ENCODE data around the gene FRMPD2.
"Not testable (repeated sequence)": the region's sequence is repeated elsewhere in the genome, so short reads cannot be mapped to it uniquely, and the experiment has no call there.

The FRMPD2 gene

GRCh38 chr10:48227213-48227612 lies 47.3 kb downstream of the FRMPD2 start:
- TF ChIP-seq Cebpa-rat (IDR thresholded peaks at IDR 0.05): no peak
- Histone ChIP-seq H3K27me3 (0 out of 2 replicates have a peak, but pooled peaks cover under 1% of the 10 kb centered on the region), H3K36me3 (no peaks in the 10 kb centered on the region), H3K9ac (no peak overlapping the region), H3K27ac (no peak overlapping the region), H3K4me2 (no peak overlapping the region), H3K9me3 (no peaks in the 10 kb centered on the region), H3K4me1 (peaks cover 22% of the 10 kb centered on the region), H3K4me3 (no peak overlapping the region), H4K20me1 (peaks cover 8% of the 10 kb centered on the region; the same call in 1 of the 2 replicates)

DNA sequence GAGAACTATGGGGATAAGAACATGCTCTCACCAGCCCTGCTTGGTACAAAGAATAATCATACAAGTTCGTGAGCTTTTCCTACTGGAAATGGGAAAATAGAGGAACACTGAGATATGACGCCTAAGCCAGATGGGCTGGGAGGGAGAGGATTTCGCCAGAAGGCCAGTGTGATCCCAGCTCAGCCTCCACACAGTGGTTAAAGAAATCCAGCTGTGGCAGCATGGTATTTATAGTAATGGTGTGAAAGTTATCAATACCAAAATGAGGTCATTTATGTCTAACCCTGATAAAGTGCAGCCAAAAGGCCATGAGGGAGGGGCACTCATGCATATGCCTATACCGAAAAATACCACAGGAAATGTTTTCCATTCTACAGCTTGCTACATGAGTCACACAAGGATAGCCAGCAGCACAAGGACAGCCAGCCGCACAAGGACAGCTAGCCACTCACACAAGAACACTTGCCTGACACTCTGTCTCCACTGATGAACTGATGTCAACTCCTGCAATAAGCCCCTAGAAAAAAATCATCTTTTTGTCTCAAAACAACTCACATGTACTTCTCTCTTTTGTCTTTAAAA lies 49.4 kb downstream of the FRMPD2 start:
- H3K4me2 ChIP-seq: peak overlapping the region; percentile 17; the same call in 1 of the 2 replicates
- no peaks in the 10 kb centered on the region for H3K36me3 ChIP-seq
- H3K9me3 ChIP-seq: no peaks in the 10 kb centered on the region
- no peaks in the 10 kb centered on the region for H3K27me3 ChIP-seq
- H3K4me1 ChIP-seq: peaks cover 11% of the 10 kb centered on the region
- no peak for TF ChIP-seq Cebpa-rat (IDR thresholded peaks at IDR 0.05)
- H3K9ac ChIP-seq: no peak overlapping the region
- no peaks in the 10 kb centered on the region for H4K20me1 ChIP-seq
- no peak overlapping the region for H3K27ac ChIP-seq
- no peak overlapping the region for H3K4me3 ChIP-seq

DNA sequence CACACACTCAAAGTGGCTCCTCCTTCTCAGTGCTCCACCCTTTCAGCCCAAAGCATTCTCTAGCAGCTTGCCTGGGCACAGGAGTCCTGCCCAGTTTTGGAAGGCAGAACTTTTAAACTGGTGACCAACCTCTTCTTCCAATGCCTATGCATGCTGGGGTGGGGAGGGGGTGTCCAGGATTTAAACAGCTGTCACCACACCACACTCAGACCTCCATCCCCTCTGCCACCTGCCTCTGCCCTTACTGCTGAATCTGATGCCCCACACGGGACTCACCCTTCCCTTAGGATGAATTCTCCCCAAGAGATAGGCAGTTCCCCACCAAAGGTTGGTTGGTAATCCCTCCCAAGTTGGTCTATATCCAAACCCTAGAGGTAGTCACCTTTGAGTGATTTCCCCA lies 50.2 kb downstream of the FRMPD2 start:
- TF ChIP-seq Cebpa-rat (IDR thresholded peaks at IDR 0.05): no peak
- H3K4me3 ChIP-seq: no peak overlapping the region
- no peaks in the 10 kb centered on the region for H3K9me3 ChIP-seq
- H3K36me3 ChIP-seq: no peaks in the 10 kb centered on the region
- H3K4me1 ChIP-seq: peaks cover 11% of the 10 kb centered on the region
- no peak overlapping the region for H3K4me2 ChIP-seq
- no peaks in the 10 kb centered on the region for H3K27me3 ChIP-seq
- no peak overlapping the region for H3K9ac ChIP-seq
- no peak overlapping the region for H3K27ac ChIP-seq
- no peaks in the 10 kb centered on the region for H4K20me1 ChIP-seq

- Histone ChIP-seq H3K4me3 (no peak overlapping the region), H3K9me3 (no peaks in the 10 kb centered on the region), H3K36me3 (no peaks in the 10 kb centered on the region), H3K4me1 (peaks cover 11% of the 10 kb centered on the region), H3K4me2 (no peak overlapping the region), H3K27ac (no peak overlapping the region), H4K20me1 (no peaks in the 10 kb centered on the region), H3K27me3 (no peaks in the 10 kb centered on the region), H3K9ac (no peak overlapping the region)
- TF ChIP-seq Cebpa-rat (IDR thresholded peaks at IDR 0.05): no peak
These were observed 52.7 kb downstream of the FRMPD2 start for GRCh38 chr10:48221814-48222213.

DNA sequence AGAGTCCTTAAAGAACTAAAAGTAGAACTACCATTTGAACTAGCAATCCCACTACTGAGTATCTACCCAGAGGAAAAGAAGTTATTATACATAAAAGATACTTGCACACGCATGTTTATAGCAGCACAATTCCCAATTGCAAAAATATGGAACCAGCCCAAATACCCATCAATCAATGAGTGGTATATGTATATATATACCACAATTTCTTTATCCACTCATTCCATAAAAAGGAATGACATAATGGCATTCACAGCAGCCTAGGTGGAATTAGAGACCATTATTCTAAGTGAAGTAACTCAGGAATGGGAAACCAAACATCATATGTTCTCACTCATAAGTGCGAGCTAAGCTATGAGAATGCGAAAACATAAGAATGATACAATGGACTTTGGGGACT lies 53.5 kb downstream of the FRMPD2 start:
- H3K4me3 ChIP-seq, H3K27me3 ChIP-seq, H3K9ac ChIP-seq, H3K36me3 ChIP-seq, H3K9me3 ChIP-seq, H3K27ac ChIP-seq, H4K20me1 ChIP-seq, H3K4me2 ChIP-seq: not testable (repeated sequence)
- H3K4me1 ChIP-seq: peaks cover 11% of the 10 kb centered on the region

DNA sequence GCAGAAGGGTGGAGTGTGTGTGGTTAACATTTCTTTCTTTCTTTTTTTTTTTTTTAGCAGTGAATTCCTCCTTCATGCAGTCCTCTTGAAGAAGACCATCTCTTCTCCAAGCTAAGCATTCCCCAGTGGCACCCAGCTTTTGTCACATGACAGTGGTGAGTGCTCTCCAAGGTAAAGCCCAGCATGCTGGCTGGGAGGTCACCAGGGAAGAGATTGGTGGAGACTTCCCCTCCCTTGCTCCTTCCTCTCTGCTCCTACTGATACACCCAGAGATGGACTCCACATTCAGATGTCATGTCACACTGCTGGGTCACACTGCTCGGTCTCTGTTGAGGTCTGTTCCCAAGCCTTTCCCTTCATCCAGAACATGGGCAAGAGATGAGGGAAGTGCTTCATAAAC lies 55.3 kb downstream of the FRMPD2 start:
- TF ChIP-seq Cebpa-rat (IDR thresholded peaks at IDR 0.05): no peak
- Histone ChIP-seq H3K4me3 (no peak overlapping the region), H4K20me1 (no peaks in the 10 kb centered on the region), H3K27me3 (no peaks in the 10 kb centered on the region), H3K4me1 (no peaks in the 10 kb centered on the region), H3K9ac (no peak overlapping the region), H3K36me3 (no peaks in the 10 kb centered on the region), H3K27ac (no peak overlapping the region), H3K9me3 (no peaks in the 10 kb centered on the region), H3K4me2 (no peak overlapping the region)

DNA sequence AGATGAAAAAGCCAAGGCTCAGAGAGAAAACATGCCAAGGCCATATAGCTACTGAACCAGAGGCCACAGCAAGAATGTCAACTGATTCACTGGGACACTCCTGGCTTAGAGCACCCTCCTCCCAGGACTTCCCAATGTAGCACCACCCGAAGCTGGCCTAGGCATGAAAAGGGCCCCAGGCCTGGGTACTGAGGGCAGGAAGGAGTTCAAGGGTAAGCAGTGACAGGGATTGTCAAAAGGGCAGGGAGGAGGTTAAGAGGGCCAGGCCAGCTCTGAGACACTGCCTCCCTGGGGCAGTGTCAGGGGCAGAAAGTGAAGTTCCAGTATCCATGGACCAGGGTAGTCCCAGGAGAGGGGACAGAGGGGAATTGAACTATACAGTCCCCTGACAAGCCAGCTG lies 57.8 kb downstream of the FRMPD2 start:
- Histone ChIP-seq H3K9me3 (no peaks in the 10 kb centered on the region), H3K4me1 (no peaks in the 10 kb centered on the region), H3K27me3 (no peaks in the 10 kb centered on the region), H3K9ac (no peak overlapping the region), H3K36me3 (no peaks in the 10 kb centered on the region), H4K20me1 (no peaks in the 10 kb centered on the region), H3K4me3 (no peak overlapping the region), H3K27ac (no peak overlapping the region), H3K4me2 (no peak overlapping the region)
- TF ChIP-seq Cebpa-rat (IDR thresholded peaks at IDR 0.05): no peak

DNA sequence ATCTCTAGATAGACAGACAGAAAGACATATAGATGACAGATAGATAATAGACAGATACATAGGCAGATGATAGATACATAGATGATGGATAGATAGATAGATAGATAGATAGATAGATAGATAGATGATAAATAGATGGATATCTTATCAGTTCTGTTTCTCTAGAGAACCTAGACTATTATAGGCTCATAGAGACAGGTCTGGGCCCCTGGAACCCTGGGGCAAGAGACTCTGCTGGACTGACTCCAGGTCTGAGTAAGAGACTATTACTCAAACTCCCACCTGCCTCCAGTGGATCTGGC lies 58.3 kb downstream of the FRMPD2 start:
- no peaks in the 10 kb centered on the region for H4K20me1 ChIP-seq
- no peaks in the 10 kb centered on the region for H3K4me1 ChIP-seq
- H3K36me3 ChIP-seq: no peaks in the 10 kb centered on the region
- H3K9me3 ChIP-seq: no peaks in the 10 kb centered on the region
- H3K27me3 ChIP-seq: no peaks in the 10 kb centered on the region
- no peak overlapping the region for H3K27ac ChIP-seq
- H3K4me3 ChIP-seq: no peak overlapping the region
- no peak overlapping the region for H3K9ac ChIP-seq
- H3K4me2 ChIP-seq: no peak overlapping the region
- no peak for TF ChIP-seq Cebpa-rat (IDR thresholded peaks at IDR 0.05)

DNA sequence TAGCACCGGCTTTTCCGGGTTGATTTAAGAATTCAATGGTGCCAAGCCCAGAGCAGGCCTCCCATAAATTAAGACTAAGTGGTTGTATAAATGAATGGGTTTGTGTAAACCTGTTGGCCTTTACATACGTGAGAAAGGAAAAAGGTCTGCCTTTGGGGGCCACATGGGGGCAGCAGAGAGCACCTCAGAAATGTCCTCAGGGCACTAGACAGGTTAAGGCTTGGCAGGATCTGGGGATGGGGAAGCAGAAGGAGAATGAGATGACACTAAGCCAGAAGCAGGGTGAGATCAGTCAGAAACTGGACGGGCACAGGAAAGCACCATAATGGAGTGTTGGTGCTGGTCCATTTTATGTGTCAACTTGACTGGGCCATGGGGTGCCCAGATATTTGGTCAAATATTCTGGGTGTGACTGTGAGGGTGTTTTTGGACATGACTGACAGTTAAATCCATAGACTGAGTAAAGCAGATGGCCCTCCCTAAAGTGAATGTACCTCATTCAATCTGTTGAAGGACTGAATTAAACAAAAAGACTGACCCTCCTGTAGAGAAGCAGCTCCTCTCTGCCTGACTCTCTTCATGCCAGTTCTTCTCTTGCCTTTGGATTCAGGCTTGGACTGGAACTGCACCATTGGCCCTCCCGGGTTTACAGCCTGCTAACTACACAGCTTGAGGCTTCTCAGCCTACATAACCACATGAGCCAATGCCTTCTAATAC lies 58.9 kb downstream of the FRMPD2 start:
- Histone ChIP-seq H4K20me1 (no peaks in the 10 kb centered on the region), H3K27ac (no peak overlapping the region), H3K4me2 (no peak overlapping the region), H3K4me1 (no peaks in the 10 kb centered on the region), H3K9ac (no peak overlapping the region), H3K4me3 (no peak overlapping the region), H3K36me3 (no peaks in the 10 kb centered on the region), H3K9me3 (no peaks in the 10 kb centered on the region), H3K27me3 (no peaks in the 10 kb centered on the region)
- no peak for TF ChIP-seq Cebpa-rat (IDR thresholded peaks at IDR 0.05)

GRCh38 chr10:48214716-48215485 lies 59.6 kb downstream of the FRMPD2 start:
- H3K4me3 ChIP-seq: no peak overlapping the region
- no peak overlapping the region for H3K9ac ChIP-seq
- no peaks in the 10 kb centered on the region for H4K20me1 ChIP-seq
- H3K27me3 ChIP-seq: no peaks in the 10 kb centered on the region
- no peak overlapping the region for H3K4me2 ChIP-seq
- TF ChIP-seq Cebpa-rat (IDR thresholded peaks at IDR 0.05): no peak
- no peaks in the 10 kb centered on the region for H3K4me1 ChIP-seq
- no peak overlapping the region for H3K27ac ChIP-seq
- H3K9me3 ChIP-seq: no peaks in the 10 kb centered on the region
- no peaks in the 10 kb centered on the region for H3K36me3 ChIP-seq

Data from BLaER1 (cell line).